NCI-H146 treated with DMSO at 0.1 percent for 48 hours (cell line): ENCODE measurements around the gene ARMS2.

ENCODE experiments used
- DNase-seq: peaks from one replicate; lab custom pipeline; 2025; ENCODE audit not compliant: unreplicated experiment; lab: John Stamatoyannopoulos, UW

The ARMS2 gene

GRCh38 chr10:122492999-122493481 is 38.6 kb downstream of the ARMS2 start:
- no peak for DNase-seq

GRCh38 chr10:122493761-122494160 is 39.3 kb downstream of the ARMS2 start:
- DNase-seq = no peak

- no peak for DNase-seq
These were observed 39.8 kb downstream of the ARMS2 start for GRCh38 chr10:122494173-122494820.

- no peak for DNase-seq
These were observed 40.4 kb downstream of the ARMS2 start for GRCh38 chr10:122494833-122495232.

GRCh38 chr10:122495406-122496340 is 41.2 kb downstream of the ARMS2 start:
- peak; percentile 1 for DNase-seq

GRCh38 chr10:122497241-122497640 is 42.8 kb downstream of the ARMS2 start:
- no peak for DNase-seq

- DNase-seq = no peak
These were observed 44.1 kb downstream of the ARMS2 start for GRCh38 chr10:122498521-122498920.

GRCh38 chr10:122499012-122499411 is 44.6 kb downstream of the ARMS2 start:
- no peak for DNase-seq

- no peak for DNase-seq
These were observed 45.1 kb downstream of the ARMS2 start for GRCh38 chr10:122499491-122499941.

GRCh38 chr10:122500194-122500593 is 45.7 kb downstream of the ARMS2 start:
- no peak for DNase-seq

- no peak for DNase-seq
These were observed 46.3 kb downstream of the ARMS2 start for GRCh38 chr10:122500726-122501125.

- no peak for DNase-seq
These were observed 48.6 kb downstream of the ARMS2 start for GRCh38 chr10:122503012-122503411.

- DNase-seq = no peak
These were observed 49.6 kb downstream of the ARMS2 start for GRCh38 chr10:122503886-122504609.

GRCh38 chr10:122504610-122504950 is 50.1 kb downstream of the ARMS2 start:
- DNase-seq = peak; percentile 62

- no peak for DNase-seq
These were observed 50.6 kb downstream of the ARMS2 start for GRCh38 chr10:122505011-122505410.

GRCh38 chr10:122505885-122506645 is 51.6 kb downstream of the ARMS2 start:
- DNase-seq = no peak
